ENCODE data around the gene SAC3D1. TPM values are rescaled to one million over a fixed set of nuclear protein-coding genes. Genes with fewer than 3 reads are reported as not detected.
"Not testable (repeated sequence)": the region's sequence is repeated elsewhere in the genome, so short reads cannot be mapped to it uniquely, and the experiment has no call there.

SAC3D1 gene
- 10 to 100 TPM; 12.3 to 20.1 TPM for total RNA-seq

GRCh38 chr11:65040847-65041622, at the start of gene SAC3D1:
TSS of gene SAC3D1 (plus strand) at chr11:65041210. CDS start at chr11:65041293, 83 bp downstream.
- ATAC-seq (replicated peaks), result peak; percentile 94
- Mint-ChIP-seq H3K4me1 (peaks cover 6% of the 10 kb centered on the region), H3K27ac (peak within 1 kb of the TSS; percentile 93), H3K9me3 (no peaks in the 10 kb centered on the region), H3K27me3 (no peaks in the 10 kb centered on the region), H3K4me3 (peak within 1 kb of the TSS; percentile 89), H3K36me3 (ENCODE audit: low read depth) (peaks cover 23% of the 10 kb centered on the region)

DNA sequence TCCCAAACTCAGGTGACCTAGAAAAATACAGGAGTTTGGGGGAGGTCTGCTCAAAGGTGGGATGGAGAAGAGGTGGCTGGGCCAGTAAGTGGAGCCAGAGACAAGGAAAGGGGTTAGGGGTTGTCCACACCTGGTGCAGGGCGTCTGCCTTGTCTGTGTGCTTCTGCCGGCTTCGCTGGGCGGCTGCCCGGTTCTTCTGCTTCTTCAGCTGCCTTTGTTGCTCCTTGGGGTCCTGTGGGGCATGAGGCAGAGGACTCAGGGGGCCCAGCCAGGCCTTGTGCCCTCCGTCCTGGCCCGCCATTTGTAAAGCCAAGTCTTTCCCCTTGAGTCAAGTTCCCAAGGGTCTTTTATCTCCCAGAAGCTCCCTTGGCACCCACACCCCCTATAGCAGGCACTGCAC, 46.7 kb upstream of the SAC3D1 start:
- ATAC-seq (replicated peaks), result no peak
- H3K9me3 Mint-ChIP-seq, result no peaks in the 10 kb centered on the region
- H3K27ac Mint-ChIP-seq, result no peak overlapping the region
- peaks cover 16% of the 10 kb centered on the region for H3K4me1 Mint-ChIP-seq
- H3K27me3 Mint-ChIP-seq, result no peaks in the 10 kb centered on the region
- H3K4me3 Mint-ChIP-seq, result no peak overlapping the region
- no peaks in the 10 kb centered on the region for H3K36me3 Mint-ChIP-seq (ENCODE audit: low read depth)

DNA sequence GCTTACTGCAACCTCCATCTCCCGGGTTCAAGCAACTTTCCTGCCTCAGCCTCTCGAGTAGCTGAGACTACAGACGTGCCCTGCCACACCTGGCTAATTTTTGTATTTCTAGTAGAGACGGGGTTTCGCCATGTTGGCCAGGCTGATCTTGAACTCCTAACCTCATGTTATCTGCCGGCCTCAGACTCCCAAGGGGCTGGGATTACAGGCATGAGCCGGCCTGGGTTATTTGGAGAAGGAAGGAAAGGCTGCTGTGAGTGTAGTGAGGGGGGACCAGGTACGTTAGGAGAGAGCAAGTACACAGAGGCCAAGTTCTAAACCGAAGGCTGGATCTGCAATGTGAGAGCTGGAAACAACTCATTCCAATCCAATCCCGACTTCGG, 44.7 kb upstream of the SAC3D1 start:
- Mint-ChIP-seq H3K27ac (peak overlapping the region; percentile 66), H3K9me3 (no peaks in the 10 kb centered on the region), H3K27me3 (no peaks in the 10 kb centered on the region), H3K4me3 (no peak overlapping the region), H3K36me3 (ENCODE audit: low read depth) (no peaks in the 10 kb centered on the region), H3K4me1 (peaks cover 9% of the 10 kb centered on the region)
- ATAC-seq (replicated peaks), result no peak

GRCh38 chr11:64996710-64997380, 44.2 kb upstream of the SAC3D1 start, which contains the start of gene BATF2:
TSS of gene BATF2 (minus strand) at chr11:64996971. CDS start at chr11:64996914, 57 bp downstream.
- no peak within 1 kb of the TSS for H3K4me3 Mint-ChIP-seq
- H3K9me3 Mint-ChIP-seq, result no peaks in the 10 kb centered on the region
- no peaks in the 10 kb centered on the region for H3K27me3 Mint-ChIP-seq
- no peaks in the 10 kb centered on the region for H3K36me3 Mint-ChIP-seq (ENCODE audit: low read depth)
- peak within 1 kb of the TSS; percentile 66 for H3K27ac Mint-ChIP-seq
- ATAC-seq (replicated peaks), result peak; percentile 34
- H3K4me1 Mint-ChIP-seq, result peaks cover 9% of the 10 kb centered on the region

- ATAC-seq (replicated peaks), result peak; percentile 72
These were observed 42.9 kb upstream of the SAC3D1 start for GRCh38 chr11:64998141-64998540.

GRCh38 chr11:64998690-64999431, 42.1 kb upstream of the SAC3D1 start:
- peaks cover 9% of the 10 kb centered on the region for H3K4me1 Mint-ChIP-seq
- no peaks in the 10 kb centered on the region for H3K36me3 Mint-ChIP-seq (ENCODE audit: low read depth)
- H3K9me3 Mint-ChIP-seq, result no peaks in the 10 kb centered on the region
- peak overlapping the region; percentile 79 for H3K4me3 Mint-ChIP-seq
- ATAC-seq (replicated peaks), result peak; percentile 69
- peak overlapping the region; percentile 92 for H3K27ac Mint-ChIP-seq
- H3K27me3 Mint-ChIP-seq, result no peaks in the 10 kb centered on the region

More at GRCh38 chr11:64998141-64998540, 42.9 kb upstream of the SAC3D1 start:
- H3K9me3 Mint-ChIP-seq, result no peaks in the 10 kb centered on the region
- H3K4me1 Mint-ChIP-seq, result peaks cover 9% of the 10 kb centered on the region
- no peaks in the 10 kb centered on the region for H3K27me3 Mint-ChIP-seq
- H3K4me3 Mint-ChIP-seq, result peak overlapping the region; percentile 79
- no peaks in the 10 kb centered on the region for H3K36me3 Mint-ChIP-seq (ENCODE audit: low read depth)
- peak overlapping the region; percentile 92 for H3K27ac Mint-ChIP-seq

GRCh38 chr11:64999478-64999877, 41.5 kb upstream of the SAC3D1 start:
- Mint-ChIP-seq H3K36me3 (ENCODE audit: low read depth) (no peaks in the 10 kb centered on the region), H3K4me1 (peaks cover 9% of the 10 kb centered on the region), H3K4me3 (peak overlapping the region; percentile 79), H3K27me3 (no peaks in the 10 kb centered on the region), H3K27ac (peak overlapping the region; percentile 92), H3K9me3 (no peaks in the 10 kb centered on the region)
- ATAC-seq (replicated peaks), result no peak

- H3K27ac Mint-ChIP-seq, result no peak overlapping the region
- H3K4me3 Mint-ChIP-seq, result no peak overlapping the region
- no peak for ATAC-seq (replicated peaks)
- H3K9me3 Mint-ChIP-seq, result no peaks in the 10 kb centered on the region
- H3K36me3 Mint-ChIP-seq (ENCODE audit: low read depth), result no peaks in the 10 kb centered on the region
- H3K4me1 Mint-ChIP-seq, result peaks cover 9% of the 10 kb centered on the region
- no peaks in the 10 kb centered on the region for H3K27me3 Mint-ChIP-seq
These were observed 38.3 kb upstream of the SAC3D1 start for GRCh38 chr11:65002706-65003105.

GRCh38 chr11:65003282-65003681, 37.7 kb upstream of the SAC3D1 start:
- peaks cover 7% of the 10 kb centered on the region for H3K4me1 Mint-ChIP-seq
- no peaks in the 10 kb centered on the region for H3K27me3 Mint-ChIP-seq
- H3K36me3 Mint-ChIP-seq (ENCODE audit: low read depth), result no peaks in the 10 kb centered on the region
- ATAC-seq (replicated peaks), result no peak
- H3K4me3 Mint-ChIP-seq, result no peak overlapping the region
- H3K27ac Mint-ChIP-seq, result no peak overlapping the region
- no peaks in the 10 kb centered on the region for H3K9me3 Mint-ChIP-seq

- H3K27me3 Mint-ChIP-seq; H3K4me3 Mint-ChIP-seq; ATAC-seq (replicated peaks); H3K36me3 Mint-ChIP-seq (ENCODE audit: low read depth); H3K27ac Mint-ChIP-seq; H3K4me1 Mint-ChIP-seq; H3K9me3 Mint-ChIP-seq: not testable (repeated sequence)
These were observed 37.0 kb upstream of the SAC3D1 start for GRCh38 chr11:65003968-65004367.

DNA sequence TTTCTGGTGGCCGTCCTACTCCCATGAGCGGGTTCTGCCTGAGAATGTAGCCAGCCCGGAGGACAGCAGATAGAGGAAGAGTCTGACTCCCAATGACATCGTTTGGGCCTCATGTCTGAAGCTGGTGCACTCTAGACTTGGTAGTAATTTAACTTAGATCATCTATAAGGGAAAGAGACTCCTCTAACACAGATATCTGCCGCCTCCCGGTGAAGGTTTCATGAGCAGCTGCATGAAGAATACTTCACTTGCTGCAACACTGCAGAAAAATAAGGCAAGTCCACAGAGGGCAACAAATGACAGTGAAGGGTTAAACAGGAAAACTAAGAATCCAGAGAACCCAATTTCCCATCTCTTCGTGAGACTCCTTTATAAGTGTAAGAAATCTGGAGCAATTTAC, 33.0 kb upstream of the SAC3D1 start:
- H3K36me3 Mint-ChIP-seq (ENCODE audit: low read depth), result no peaks in the 10 kb centered on the region
- no peaks in the 10 kb centered on the region for H3K27me3 Mint-ChIP-seq
- no peaks in the 10 kb centered on the region for H3K9me3 Mint-ChIP-seq
- no peak overlapping the region for H3K4me3 Mint-ChIP-seq
- H3K27ac Mint-ChIP-seq, result no peak overlapping the region
- ATAC-seq (replicated peaks), result no peak
- peaks cover 3% of the 10 kb centered on the region for H3K4me1 Mint-ChIP-seq

DNA sequence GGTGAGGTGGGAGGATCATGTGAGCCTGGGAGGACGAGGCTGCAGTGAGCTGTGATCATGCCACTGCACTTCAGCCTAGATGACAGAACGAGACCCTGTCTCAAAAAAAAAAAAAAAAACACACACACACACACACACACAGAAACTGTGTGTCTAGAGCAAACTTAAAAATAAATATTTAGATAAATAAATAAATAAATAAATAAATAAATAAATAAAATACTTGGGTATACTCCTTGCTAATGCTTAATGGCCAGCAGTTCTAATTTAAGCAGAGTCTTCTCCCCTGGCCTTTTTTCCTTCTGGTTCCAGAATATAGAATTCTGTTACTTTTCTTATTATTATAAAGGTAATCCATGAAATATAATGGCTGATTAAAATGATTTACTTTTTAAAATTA, 32.1 kb upstream of the SAC3D1 start:
- no peak for ATAC-seq (replicated peaks)

DNA sequence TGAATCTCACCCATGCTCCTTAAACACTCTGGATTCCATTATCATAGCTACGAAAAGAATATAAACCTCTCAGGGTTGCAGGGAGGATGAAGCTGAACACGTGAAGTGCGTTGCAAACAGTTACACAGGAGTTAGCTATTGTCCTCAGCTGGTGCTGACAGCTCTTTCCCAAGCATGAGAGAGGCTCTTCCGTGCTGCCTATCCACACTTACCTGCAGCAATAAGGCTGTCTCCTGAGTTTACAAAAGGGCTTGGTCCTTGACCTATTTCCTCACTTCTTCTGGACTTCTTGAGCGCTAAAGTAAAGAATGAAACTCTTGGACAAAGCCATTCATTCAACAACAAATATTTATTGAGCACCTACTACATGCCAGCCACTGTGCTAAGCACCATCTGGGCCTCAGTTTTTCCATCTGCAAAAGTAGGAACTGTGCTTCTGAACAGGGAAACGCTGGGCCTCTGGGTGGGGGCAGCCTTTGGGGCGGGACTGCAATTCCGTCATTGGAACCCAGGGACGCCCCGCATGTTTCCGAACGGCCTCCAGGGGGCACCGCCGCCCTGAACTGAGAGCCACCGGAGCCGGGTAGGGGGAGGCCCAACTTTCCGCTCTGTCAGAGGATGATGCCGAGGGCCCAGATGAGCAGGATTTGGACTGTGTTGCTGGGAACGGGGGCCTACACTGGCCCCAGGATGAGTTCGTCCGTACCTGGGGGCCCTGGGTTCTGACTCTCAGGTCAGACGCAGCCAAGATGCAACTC, 27.7 kb upstream of the SAC3D1 start:
- Mint-ChIP-seq H3K27me3 (no peaks in the 10 kb centered on the region), H3K36me3 (ENCODE audit: low read depth) (peaks cover 6% of the 10 kb centered on the region), H3K27ac (peak overlapping the region; percentile 94), H3K4me3 (peak overlapping the region; percentile 87), H3K9me3 (no peaks in the 10 kb centered on the region), H3K4me1 (peaks cover 21% of the 10 kb centered on the region)
- ATAC-seq (replicated peaks), result peak; percentile 86

More for the DNA sequence above, 32.1 kb upstream of the SAC3D1 start:
- H3K27me3 Mint-ChIP-seq, result no peaks in the 10 kb centered on the region
- H3K4me3 Mint-ChIP-seq, result no peak overlapping the region
- no peaks in the 10 kb centered on the region for H3K9me3 Mint-ChIP-seq
- no peaks in the 10 kb centered on the region for H3K36me3 Mint-ChIP-seq (ENCODE audit: low read depth)
- peaks cover 7% of the 10 kb centered on the region for H3K4me1 Mint-ChIP-seq
- no peak overlapping the region for H3K27ac Mint-ChIP-seq
